ENCODE data around the gene TBCCD1. TPM values are rescaled to one million over a fixed set of nuclear protein-coding genes. Genes with fewer than 3 reads are reported as not detected.

The TBCCD1 gene
- total RNA-seq, 1 donor from 2014 or later, result 20.1 TPM

GRCh38 chr3:186510374-186511079 lies 56.6 kb downstream of the TBCCD1 start:
- H3K27me3 Mint-ChIP-seq (ENCODE audit: low read depth), result peaks cover 20% of the 10 kb centered on the region
- no peak overlapping the region for H3K27ac Mint-ChIP-seq (ENCODE audit: unreplicated experiment)
- no peak for DNase-seq (ENCODE audit: low read depth, low spot score)
- TF ChIP-seq CTCF (conservative IDR thresholded peaks at IDR 0.05), result no peak
- no peaks in the 10 kb centered on the region for H3K36me3 Mint-ChIP-seq (ENCODE audit: low read depth)
- no peaks in the 10 kb centered on the region for H3K9me3 Mint-ChIP-seq
- peaks cover 6% of the 10 kb centered on the region for H3K4me1 Mint-ChIP-seq
- no peak overlapping the region for H3K4me3 Mint-ChIP-seq

GRCh38 chr3:186509423-186509822 lies 57.7 kb downstream of the TBCCD1 start:
- peaks cover 6% of the 10 kb centered on the region for H3K4me1 Mint-ChIP-seq

GRCh38 chr3:186506857-186507256 lies 60.3 kb downstream of the TBCCD1 start:
- Mint-ChIP-seq H3K9me3 (no peaks in the 10 kb centered on the region), H3K27ac (ENCODE audit: unreplicated experiment) (no peak overlapping the region), H3K4me1 (peaks cover 7% of the 10 kb centered on the region), H3K27me3 (ENCODE audit: low read depth) (peaks cover 8% of the 10 kb centered on the region), H3K36me3 (ENCODE audit: low read depth) (no peaks in the 10 kb centered on the region), H3K4me3 (no peak overlapping the region)
- TF ChIP-seq CTCF (conservative IDR thresholded peaks at IDR 0.05), result no peak
- DNase-seq (ENCODE audit: low read depth, low spot score), result no peak

More at GRCh38 chr3:186509423-186509822, 57.7 kb downstream of the TBCCD1 start:
- DNase-seq (ENCODE audit: low read depth, low spot score), result no peak
- H3K27me3 Mint-ChIP-seq (ENCODE audit: low read depth), result peaks cover 15% of the 10 kb centered on the region
- H3K4me3 Mint-ChIP-seq, result no peak overlapping the region
- no peak for TF ChIP-seq CTCF (conservative IDR thresholded peaks at IDR 0.05)
- no peak overlapping the region for H3K27ac Mint-ChIP-seq (ENCODE audit: unreplicated experiment)
- H3K9me3 Mint-ChIP-seq, result no peaks in the 10 kb centered on the region
- H3K36me3 Mint-ChIP-seq (ENCODE audit: low read depth), result no peaks in the 10 kb centered on the region

GRCh38 chr3:186506191-186506739 lies 60.9 kb downstream of the TBCCD1 start:
- DNase-seq (ENCODE audit: low read depth, low spot score), result no peak
- Mint-ChIP-seq H3K4me1 (peaks cover 7% of the 10 kb centered on the region), H3K4me3 (no peak overlapping the region), H3K27me3 (ENCODE audit: low read depth) (peaks cover 5% of the 10 kb centered on the region), H3K9me3 (no peaks in the 10 kb centered on the region), H3K36me3 (ENCODE audit: low read depth) (no peaks in the 10 kb centered on the region), H3K27ac (ENCODE audit: unreplicated experiment) (no peak overlapping the region)
- no peak for TF ChIP-seq CTCF (conservative IDR thresholded peaks at IDR 0.05)

GRCh38 chr3:186502966-186503712 lies 64.0 kb downstream of the TBCCD1 start:
- Mint-ChIP-seq H3K4me1 (peaks cover 7% of the 10 kb centered on the region), H3K4me3 (no peak overlapping the region), H3K27me3 (ENCODE audit: low read depth) (peaks cover 5% of the 10 kb centered on the region), H3K9me3 (peaks cover 14% of the 10 kb centered on the region), H3K27ac (ENCODE audit: unreplicated experiment) (no peak overlapping the region), H3K36me3 (ENCODE audit: low read depth) (peaks cover 7% of the 10 kb centered on the region)
- TF ChIP-seq CTCF (conservative IDR thresholded peaks at IDR 0.05), result no peak
- DNase-seq (ENCODE audit: low read depth, low spot score), result no peak
